Trophoblast cell (in vitro differentiated cells and primary cell): ENCODE results near the gene ARF3.
A peak's percentile ranks its signal among the peaks of the same experiment; 100 is the strongest.

Experiments used
- DNase-seq, 2 donors: peaks; one replicate each; pipeline ENCODE4 v3.0.0-alpha.2; 2016
- H2AFZ ChIP-seq: 2 replicates; pipeline ENCODE4 v1.6.1; 2013; ENCODE audit warnings: low read length, moderate library complexity, mild to moderate bottlenecking; ENCODE audit not compliant: insufficient read depth, poor library complexity
- H2AK5ac ChIP-seq: 2 replicates; pipeline ENCODE4 v1.6.1; 2013; ENCODE audit warnings: mild to moderate bottlenecking, low read length
- H2BK120ac ChIP-seq: 2 replicates; pipeline ENCODE4 v1.6.1; 2013; ENCODE audit warnings: low read length, mild to moderate bottlenecking, moderate library complexity; ENCODE audit not compliant: insufficient read depth, poor library complexity
- H2BK12ac ChIP-seq: 2 replicates; pipeline ENCODE4 v1.6.1; 2013; ENCODE audit warnings: mild to moderate bottlenecking, low read length, moderate library complexity
- H2BK5ac ChIP-seq: 2 replicates; pipeline ENCODE4 v1.6.1; 2013; ENCODE audit warnings: low read length, low read depth, moderate library complexity, mild to moderate bottlenecking; ENCODE audit not compliant: poor library complexity
- H3K14ac ChIP-seq: 2 replicates; pipeline ENCODE4 v1.6.1; 2013; ENCODE audit warnings: mild to moderate bottlenecking, low read length
- H3K18ac ChIP-seq: 2 replicates; pipeline ENCODE4 v1.6.1; 2013; ENCODE audit warnings: mild to moderate bottlenecking, low read length
- H3K23ac ChIP-seq: 2 replicates; pipeline ENCODE4 v1.6.1; 2013; ENCODE audit warnings: low read length
- H3K27ac ChIP-seq: 2 replicates; pipeline ENCODE4 v1.5.1; 2013; ENCODE audit warnings: low read depth, mild to moderate bottlenecking, inconsistent platforms, low read length, moderate library complexity
- H3K27me3 ChIP-seq: 2 replicates; pipeline ENCODE4 v1.6.1; 2013; ENCODE audit warnings: inconsistent platforms, mild to moderate bottlenecking, low read length, moderate library complexity; ENCODE audit not compliant: insufficient read depth
- H3K36me3 ChIP-seq, 2 experiments: 1 replicate in 1 of 2; 2 replicates in 1 of 2; pipeline ENCODE4 v1.6.1; 2013; ENCODE audit warnings: low read length in 2 of 2, mild to moderate bottlenecking in 2 of 2, moderate library complexity in 1 of 2; ENCODE audit not compliant: insufficient read depth in 2 of 2, control insufficient read depth in 1 of 2
- H3K4ac ChIP-seq: 2 replicates; pipeline ENCODE4 v1.6.1; 2013; ENCODE audit warnings: low read depth, mild to moderate bottlenecking, low read length, moderate library complexity
- H3K4me1 ChIP-seq, 2 experiments: 1 replicate in 1 of 2; 2 replicates in 1 of 2; pipeline ENCODE4 v1.6.1; 2013; ENCODE audit warnings: low read length in 2 of 2, mild to moderate bottlenecking in 2 of 2, moderate library complexity in 1 of 2; ENCODE audit not compliant: insufficient read depth in 2 of 2, control insufficient read depth in 1 of 2
- H3K4me2 ChIP-seq: 2 replicates; pipeline ENCODE4 v1.6.1; 2013; ENCODE audit warnings: inconsistent platforms, mild to moderate bottlenecking, low read length, moderate library complexity
- H3K4me3 ChIP-seq: 2 replicates; pipeline ENCODE4 v1.5.1; 2013; ENCODE audit warnings: mild to moderate bottlenecking, low read depth, low read length, inconsistent platforms
- H3K79me1 ChIP-seq: one replicate; pipeline ENCODE4 v1.6.1; 2013; ENCODE audit warnings: low read length
- H3K79me2 ChIP-seq: 2 replicates; pipeline ENCODE4 v1.6.1; 2013; ENCODE audit warnings: low read length, mild to moderate bottlenecking; ENCODE audit not compliant: control insufficient read depth, insufficient read depth, poor library complexity
- H3K9ac ChIP-seq: 2 replicates; pipeline ENCODE4 v1.6.1; 2013; ENCODE audit warnings: mild to moderate bottlenecking, low read length
- H3K9me3 ChIP-seq: 2 replicates; pipeline ENCODE4 v1.6.1; 2013; ENCODE audit warnings: low read depth, mild to moderate bottlenecking, control low read depth, inconsistent platforms, low read length; ENCODE audit not compliant: insufficient read depth
- H4K12ac ChIP-seq: 2 replicates; pipeline ENCODE4 v1.6.1; 2013; ENCODE audit warnings: low read depth, mild to moderate bottlenecking, low read length, moderate library complexity
- H4K8ac ChIP-seq: 2 replicates; pipeline ENCODE4 v1.6.1; 2013; ENCODE audit warnings: low read depth, mild to moderate bottlenecking, low read length, moderate library complexity
- H4K91ac ChIP-seq: one replicate; pipeline ENCODE4 v1.6.1; 2013; ENCODE audit warnings: low read depth, mild to moderate bottlenecking, low read length, moderate library complexity
- WGBS: extraction: QIAGEN DNeasy Blood & Tissue Kit; methylation state at CpG from one replicate; pipeline ENCODE4 v1.1.7; 2013; ENCODE audit warnings: missing lambda C conversion rate; ENCODE audit not compliant: insufficient read length, insufficient coverage; ENCODE audit errors: extremely low coverage; 5-methylcytosine and 5-hydroxymethylcytosine counted together

ARF3 gene

GRCh38 chr12:48929551-48929950 is 27.7 kb downstream of the ARF3 start:
- no peak overlapping the region for H2BK5ac ChIP-seq
- no peak overlapping the region for H4K12ac ChIP-seq
- H3K4ac ChIP-seq = no peak overlapping the region
- H3K9ac ChIP-seq = no peak overlapping the region
- peaks cover 2% of the 10 kb centered on the region for H3K9me3 ChIP-seq
- WGBS = no CpG with 5 or more reads among the region's 1 CpG
- DNase-seq = no peak
- no peak overlapping the region for H3K18ac ChIP-seq
- no peak overlapping the region for H2BK120ac ChIP-seq
- no peak overlapping the region for H3K23ac ChIP-seq
- no peak overlapping the region for H2AK5ac ChIP-seq
- H2AFZ ChIP-seq = no peak overlapping the region
- peaks cover 4% of the 10 kb centered on the region for H3K79me1 ChIP-seq
- no peak overlapping the region for H3K14ac ChIP-seq
- H3K79me2 ChIP-seq = peaks cover 4% of the 10 kb centered on the region
- no peak overlapping the region for H4K91ac ChIP-seq
- H3K27ac ChIP-seq = no peak overlapping the region
- no peak overlapping the region for H3K4me2 ChIP-seq
- H3K4me1 ChIP-seq = peaks cover 0 to 5% of the 10 kb centered on the region in 2 experiments
- no peaks in the 10 kb centered on the region for H3K27me3 ChIP-seq
- peaks cover 18 to 31% of the 10 kb centered on the region in 2 experiments for H3K36me3 ChIP-seq
- no peak overlapping the region for H2BK12ac ChIP-seq
- H3K4me3 ChIP-seq = no peak overlapping the region
- H4K8ac ChIP-seq = no peak overlapping the region

DNA sequence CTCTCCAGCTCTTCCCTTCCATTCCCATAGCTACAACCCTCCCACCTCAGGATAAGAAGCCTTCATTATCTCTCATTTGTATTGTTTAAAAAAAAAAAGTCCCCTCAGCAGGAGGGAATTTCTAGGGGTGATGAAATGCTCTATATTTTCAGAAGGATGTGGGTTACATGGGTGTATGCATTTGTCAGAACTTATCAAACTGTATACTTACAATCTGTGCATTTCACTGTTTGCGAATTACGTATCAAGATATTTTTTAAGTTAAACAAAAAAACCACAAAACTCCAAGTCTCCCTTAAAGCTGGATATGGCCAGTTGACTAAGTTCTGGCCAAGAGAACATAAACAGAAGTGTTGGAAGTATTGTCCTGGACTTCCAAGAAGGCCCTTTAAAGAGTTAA is 30.0 kb downstream of the ARF3 start:
- no peak overlapping the region for H3K18ac ChIP-seq
- no peaks in the 10 kb centered on the region for H3K27me3 ChIP-seq
- H3K4me2 ChIP-seq = no peak overlapping the region
- no peak overlapping the region for H2BK120ac ChIP-seq
- H3K23ac ChIP-seq = no peak overlapping the region
- H2BK12ac ChIP-seq = no peak overlapping the region
- no peak overlapping the region for H3K27ac ChIP-seq
- H3K9ac ChIP-seq = no peak overlapping the region
- H3K9me3 ChIP-seq = no peaks in the 10 kb centered on the region
- no peak overlapping the region for H4K91ac ChIP-seq
- H3K36me3 ChIP-seq = peaks cover 15 to 24% of the 10 kb centered on the region in 2 experiments
- no peak overlapping the region for H2AK5ac ChIP-seq
- peaks cover 4% of the 10 kb centered on the region for H3K79me1 ChIP-seq
- DNase-seq = no peak
- no peak overlapping the region for H2AFZ ChIP-seq
- no peak overlapping the region for H3K4me3 ChIP-seq
- H4K12ac ChIP-seq = no peak overlapping the region
- H4K8ac ChIP-seq = no peak overlapping the region
- peaks cover 4% of the 10 kb centered on the region for H3K79me2 ChIP-seq
- H3K4ac ChIP-seq = no peak overlapping the region
- WGBS = no CpG with 5 or more reads among the region's 2 CpGs
- no peak overlapping the region for H3K14ac ChIP-seq
- H2BK5ac ChIP-seq = no peak overlapping the region
- H3K4me1 ChIP-seq = peaks cover 0 to 5% of the 10 kb centered on the region in 2 experiments

- H3K23ac ChIP-seq = no peak within 1 kb of the TSS
- H3K4me2 ChIP-seq = peak within 1 kb of the TSS; percentile 87
- no peaks in the 10 kb centered on the region for H3K9me3 ChIP-seq
- H3K14ac ChIP-seq = peak within 1 kb of the TSS; percentile 83
- peak within 1 kb of the TSS; percentile 88 for H3K4me3 ChIP-seq
- H3K36me3 ChIP-seq = peaks cover 10 to 20% of the 10 kb centered on the region in 2 experiments
- peak within 1 kb of the TSS; percentile 71 for H3K18ac ChIP-seq
- H2BK120ac ChIP-seq = peak within 1 kb of the TSS; percentile 54
- H3K79me2 ChIP-seq = peaks cover 4% of the 10 kb centered on the region
- H2AK5ac ChIP-seq = peak within 1 kb of the TSS; percentile 46
- H4K8ac ChIP-seq = peak within 1 kb of the TSS; percentile 67
- peaks cover 4% of the 10 kb centered on the region for H3K79me1 ChIP-seq
- H3K4me1 ChIP-seq = peaks cover 0 to 5% of the 10 kb centered on the region in 2 experiments
- peak; percentile 49 to 60 for DNase-seq
- H4K12ac ChIP-seq = peak within 1 kb of the TSS; percentile 68
- no peaks in the 10 kb centered on the region for H3K27me3 ChIP-seq
- no CpG with 5 or more reads among the region's 38 CpGs for WGBS
- no peak within 1 kb of the TSS for H3K27ac ChIP-seq
- H2BK5ac ChIP-seq = peak within 1 kb of the TSS; percentile 34
- peak within 1 kb of the TSS; percentile 57 for H3K4ac ChIP-seq
- H2BK12ac ChIP-seq = no peak within 1 kb of the TSS
- H2AFZ ChIP-seq = peak within 1 kb of the TSS; percentile 72
- H4K91ac ChIP-seq = peak within 1 kb of the TSS; percentile 40
- peak within 1 kb of the TSS; percentile 49 for H3K9ac ChIP-seq
Measured at GRCh38 chr12:48925304-48926011, 31.8 kb downstream of the ARF3 start, which contains the start of gene FKBP11. Gene FKBP11 (minus strand): TSS chr12:48925492. CDS start chr12:48925428, 64 bp downstream.

GRCh38 chr12:48924617-48925303 is 32.5 kb downstream of the ARF3 start:
- H3K18ac ChIP-seq = peak overlapping the region; percentile 71
- H3K4me3 ChIP-seq = peak overlapping the region; percentile 88
- no peak overlapping the region for H2BK12ac ChIP-seq
- H4K91ac ChIP-seq = peak overlapping the region; percentile 40
- no peak overlapping the region for H3K23ac ChIP-seq
- peak overlapping the region; percentile 57 for H3K4ac ChIP-seq
- H3K27ac ChIP-seq = no peak overlapping the region
- peak overlapping the region; percentile 34 for H2BK5ac ChIP-seq
- peak overlapping the region; percentile 54 for H2BK120ac ChIP-seq
- H3K27me3 ChIP-seq = no peaks in the 10 kb centered on the region
- peak; percentile 53 to 68 for DNase-seq
- peak overlapping the region; percentile 67 for H4K8ac ChIP-seq
- H4K12ac ChIP-seq = peak overlapping the region; percentile 68
- H3K79me1 ChIP-seq = peaks cover 4% of the 10 kb centered on the region
- H2AK5ac ChIP-seq = peak overlapping the region; percentile 25
- peaks cover 10 to 20% of the 10 kb centered on the region in 2 experiments for H3K36me3 ChIP-seq
- peak overlapping the region; percentile 72 for H2AFZ ChIP-seq
- peak overlapping the region; percentile 49 for H3K9ac ChIP-seq
- peaks cover 4% of the 10 kb centered on the region for H3K79me2 ChIP-seq
- peak overlapping the region; percentile 83 for H3K14ac ChIP-seq
- no CpG with 5 or more reads among the region's 43 CpGs for WGBS
- no peaks in the 10 kb centered on the region for H3K9me3 ChIP-seq
- peak overlapping the region; percentile 87 for H3K4me2 ChIP-seq
- peaks cover 0 to 5% of the 10 kb centered on the region in 2 experiments for H3K4me1 ChIP-seq
